Tibial nerve (tissue), 4 donors: ENCODE results near the gene MCRS1. TPM values are rescaled to one million over a fixed set of nuclear protein-coding genes. Genes with fewer than 3 reads are reported as not detected.

ENCODE experiments used
- DNase-seq, 2 donors: peaks; one replicate each; pipeline ENCODE4 v3.0.0-alpha.2; 2019; ENCODE audit warnings: low spot score in 2 of 2
- H3K27ac ChIP-seq, 4 donors: fragments of 200-600 bp; sonication (generic) in 3 of 4; one replicate each; pipeline ENCODE4 v1.5.1; 2017 to 2019; ENCODE audit warnings: mild to moderate bottlenecking in 1 of 4
- H3K27me3 ChIP-seq, 2 donors: fragments of 200-600 bp; sonication (generic) in 1 of 2; one replicate each; pipeline versions ENCODE4 v1.5.1 to v1.6.0; 2017 to 2019
- H3K36me3 ChIP-seq, 3 donors: fragments of 200-600 bp; sonication (generic); one replicate each; pipeline ENCODE4 v1.5.1; 2018 to 2019
- H3K4me1 ChIP-seq, 4 donors: fragments of 200-600 bp; sonication (generic) in 3 of 4; one replicate each; pipeline ENCODE4 v1.5.1; 2017 to 2019
- H3K4me3 ChIP-seq, 4 donors: fragments of 200-600 bp; sonication (generic) in 3 of 4; one replicate each; pipeline ENCODE4 v1.5.1; 2017 to 2019; ENCODE audit warnings: mild to moderate bottlenecking in 1 of 4, moderate library complexity in 1 of 4
- H3K9me3 ChIP-seq, 4 donors: fragments of 200-600 bp; sonication (generic) in 3 of 4; one replicate each; pipeline ENCODE4 v1.5.1; 2017 to 2019
- CTCF ChIP-seq, 5 experiments: fragments of 200-600 bp in 3 of 5; fragments of 450-650 bp in 2 of 5; sonication (generic) in 3 of 5; IDR thresholded peaks; one replicate each; pipeline ENCODE4 v1.5.1; 2016 to 2019; ENCODE audit warnings: antibody characterized with exemption in 5 of 5, mild to moderate bottlenecking in 3 of 5, moderate library complexity in 2 of 5
- EP300 ChIP-seq, 2 donors: sonication (generic); formaldehyde crosslinking; IDR thresholded peaks; one replicate each; pipeline ENCODE4 v1.6.1; 2017; ENCODE audit warnings: antibody characterized with exemption in 2 of 2, mild to moderate bottlenecking in 1 of 2
- POLR2A ChIP-seq, 2 donors: fragments of 450-650 bp; IDR thresholded peaks; one replicate each; pipeline ENCODE4 v1.6.1; 2017; ENCODE audit warnings: antibody characterized with exemption in 2 of 2, mild to moderate bottlenecking in 2 of 2, moderate library complexity in 2 of 2
- WGBS, 2 donors: methylation state at CpG; one replicate each; pipeline ENCODE4 v1.1.5; 2018; 5-methylcytosine and 5-hydroxymethylcytosine counted together
- total RNA-seq, 4 donors: library from RNA; depleted of rRNA; stranded (reverse); fragments of >200 nt; gene quantifications; one replicate each; pipeline ENCODE4 v1.1.0, GENCODE V29; 2016

The MCRS1 gene
- total RNA-seq, 4 donors from 2014 or later = 42.0 to 67.2 (median 64.5) TPM

DNA sequence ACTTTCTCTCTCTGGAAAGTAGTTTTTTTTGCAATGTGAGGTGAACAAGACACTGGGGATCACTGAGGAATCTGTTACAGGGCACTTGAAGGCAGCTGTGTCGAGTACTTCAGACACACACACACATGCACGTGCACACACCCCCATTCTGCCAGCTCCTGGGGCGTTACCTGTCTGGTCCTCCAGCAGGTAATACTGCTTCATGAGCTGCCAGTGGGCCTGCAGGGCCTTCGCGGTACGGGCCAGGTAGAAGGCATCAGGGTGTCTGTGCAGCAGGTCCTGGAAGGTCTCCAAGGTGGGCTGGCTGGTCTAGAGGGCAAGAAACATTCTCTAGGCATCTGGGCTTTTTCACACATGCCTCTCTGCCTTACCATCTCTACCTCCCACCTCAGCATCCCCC is 5.1 kb downstream of the MCRS1 start:
- no peak overlapping the region for H3K4me3 ChIP-seq
- WGBS, 2 donors = 93 to 98% methylated on average over 5 to 6 of the region's 6 CpGs
- H3K4me1 ChIP-seq = peaks cover 0 to 23% (median 11%) of the 10 kb centered on the region in 4 donors
- no peaks in the 10 kb centered on the region for H3K27me3 ChIP-seq
- H3K27ac ChIP-seq = no peak overlapping the region
- peaks cover 17 to 83% (median 19%) of the 10 kb centered on the region in 3 donors for H3K36me3 ChIP-seq
- no peak for DNase-seq
- TF ChIP-seq POLR2A (IDR thresholded peaks at IDR 0.05) = no peak
- no peak for TF ChIP-seq CTCF (IDR thresholded peaks at IDR 0.05)
- TF ChIP-seq EP300 (IDR thresholded peaks at IDR 0.05) = no peak
- no peaks in the 10 kb centered on the region for H3K9me3 ChIP-seq

- Histone ChIP-seq H3K4me1 (peaks cover 0 to 21% (median 10%) of the 10 kb centered on the region in 4 donors), H3K4me3 (no peak overlapping the region), H3K27me3 (no peaks in the 10 kb centered on the region), H3K36me3 (peaks cover 17 to 89% (median 19%) of the 10 kb centered on the region in 3 donors), H3K27ac (no peak overlapping the region), H3K9me3 (no peaks in the 10 kb centered on the region)
- DNase-seq = no peak
- WGBS, 2 donors = 74 to 77% methylated on average over 6 of the region's 6 CpGs
- TF ChIP-seq CTCF (IDR thresholded peaks at IDR 0.05) = no peak
- no peak for TF ChIP-seq POLR2A (IDR thresholded peaks at IDR 0.05)
- no peak for TF ChIP-seq EP300 (IDR thresholded peaks at IDR 0.05)
These were observed 5.7 kb downstream of the MCRS1 start for GRCh38 chr12:49562233-49562632.

DNA sequence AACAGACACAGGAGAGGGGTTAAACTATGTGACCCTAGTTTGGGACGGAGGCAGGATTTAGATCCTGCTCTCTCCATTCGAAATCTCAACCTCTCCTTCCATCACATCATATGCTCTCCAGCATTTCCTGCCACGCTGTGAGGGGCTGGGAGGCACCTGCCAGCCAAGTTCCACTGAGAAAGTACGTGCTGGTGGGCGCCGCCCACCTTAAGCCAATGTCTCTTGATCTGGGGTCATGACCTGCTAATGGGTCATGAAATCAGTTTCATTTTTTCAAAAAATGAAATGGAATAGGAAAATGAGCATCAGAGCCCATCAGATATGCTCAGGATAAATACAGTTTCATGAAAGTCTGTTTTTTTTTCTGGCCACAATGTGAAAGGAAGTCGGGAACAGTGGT is 7.2 kb downstream of the MCRS1 start:
- H3K36me3 ChIP-seq = peaks cover 17 to 100% (median 19%) of the 10 kb centered on the region in 3 donors
- 82 to 89% methylated on average over 7 of the region's 7 CpGs for WGBS, 2 donors
- H3K9me3 ChIP-seq = no peaks in the 10 kb centered on the region
- H3K27me3 ChIP-seq = no peaks in the 10 kb centered on the region
- TF ChIP-seq EP300 (IDR thresholded peaks at IDR 0.05) = no peak
- TF ChIP-seq CTCF (IDR thresholded peaks at IDR 0.05) = no peak
- TF ChIP-seq POLR2A (IDR thresholded peaks at IDR 0.05) = no peak
- no peak for DNase-seq
- peaks cover 0 to 6% (median 0%) of the 10 kb centered on the region in 4 donors for H3K4me1 ChIP-seq
- no peak overlapping the region for H3K27ac ChIP-seq
- no peak overlapping the region for H3K4me3 ChIP-seq

DNA sequence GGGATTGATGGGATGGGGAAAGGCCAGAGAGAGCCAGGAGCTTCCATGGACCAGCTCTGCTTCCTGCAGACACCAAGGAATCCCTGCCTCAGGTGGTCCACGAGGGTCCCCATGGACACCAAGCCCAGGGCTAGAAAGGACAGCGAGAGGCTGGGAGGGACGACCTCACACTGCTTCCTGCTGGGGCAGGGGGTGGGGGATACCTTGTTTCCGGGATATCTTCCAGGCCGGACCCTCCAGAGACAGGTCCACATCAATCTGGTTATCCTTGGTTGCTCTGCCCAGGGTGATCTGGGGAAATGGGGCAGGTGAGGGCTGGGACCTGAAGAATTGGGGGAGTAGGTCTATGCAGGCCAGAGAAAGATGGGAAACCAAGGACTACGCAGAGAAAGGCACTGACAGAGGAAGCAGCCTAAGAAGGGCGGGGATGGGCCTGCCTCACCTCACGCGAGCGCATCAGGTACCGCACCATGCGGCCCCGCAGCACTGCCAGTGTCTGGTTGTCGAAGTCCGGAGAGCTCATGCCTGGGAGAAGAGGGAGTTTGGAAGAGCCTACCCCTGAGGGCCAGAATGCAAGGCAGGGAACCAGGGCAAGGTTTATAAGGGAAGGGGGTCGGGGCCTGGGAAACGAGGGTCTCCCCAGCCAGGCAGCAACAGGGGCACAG is 8.8 kb downstream of the MCRS1 start:
- Histone ChIP-seq H3K36me3 (peaks cover 17 to 88% (median 19%) of the 10 kb centered on the region in 3 donors), H3K9me3 (no peaks in the 10 kb centered on the region), H3K4me1 (no peaks in the 10 kb centered on the region), H3K4me3 (no peak overlapping the region), H3K27ac (no peak overlapping the region), H3K27me3 (no peaks in the 10 kb centered on the region)
- 91 to 93% methylated on average over 17 of the region's 17 CpGs for WGBS, 2 donors
- TF ChIP-seq POLR2A (IDR thresholded peaks at IDR 0.05) = no peak
- no peak for DNase-seq

DNA sequence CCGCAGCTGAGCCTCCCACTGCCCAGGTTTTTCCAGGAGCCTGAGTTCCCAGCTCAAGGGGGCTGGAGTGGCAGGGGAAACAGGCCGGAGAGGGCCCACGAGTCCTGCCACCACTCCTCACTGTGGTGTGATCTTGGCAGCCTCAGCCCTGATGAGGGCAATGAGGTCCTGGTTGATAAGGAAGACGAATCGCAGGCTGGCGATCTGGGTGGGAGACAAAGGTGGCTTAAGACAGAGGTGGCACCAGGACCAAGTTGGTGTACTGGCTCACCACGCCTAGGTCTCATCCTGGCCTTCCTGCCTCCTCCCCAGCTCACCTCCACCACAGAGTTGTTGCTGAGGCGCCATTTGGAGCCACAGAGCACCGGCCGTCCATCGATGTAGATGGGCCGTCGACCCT is 9.4 kb downstream of the MCRS1 start:
- H3K27me3 ChIP-seq = no peaks in the 10 kb centered on the region
- 93 to 94% methylated on average over 13 of the region's 13 CpGs for WGBS, 2 donors
- peaks cover 17 to 82% (median 19%) of the 10 kb centered on the region in 3 donors for H3K36me3 ChIP-seq
- H3K9me3 ChIP-seq = no peaks in the 10 kb centered on the region
- H3K4me3 ChIP-seq = no peak overlapping the region
- DNase-seq = no peak
- H3K27ac ChIP-seq = no peak overlapping the region
- TF ChIP-seq POLR2A (IDR thresholded peaks at IDR 0.05) (no peak), CTCF (IDR thresholded peaks at IDR 0.05) (no peak), EP300 (IDR thresholded peaks at IDR 0.05) (no peak)
- H3K4me1 ChIP-seq = no peaks in the 10 kb centered on the region
